ENCODE data around the gene RTCA.
"Not testable (repeated sequence)": the region's sequence is repeated elsewhere in the genome, so short reads cannot be mapped to it uniquely, and the experiment has no call there.

RTCA gene

DNA sequence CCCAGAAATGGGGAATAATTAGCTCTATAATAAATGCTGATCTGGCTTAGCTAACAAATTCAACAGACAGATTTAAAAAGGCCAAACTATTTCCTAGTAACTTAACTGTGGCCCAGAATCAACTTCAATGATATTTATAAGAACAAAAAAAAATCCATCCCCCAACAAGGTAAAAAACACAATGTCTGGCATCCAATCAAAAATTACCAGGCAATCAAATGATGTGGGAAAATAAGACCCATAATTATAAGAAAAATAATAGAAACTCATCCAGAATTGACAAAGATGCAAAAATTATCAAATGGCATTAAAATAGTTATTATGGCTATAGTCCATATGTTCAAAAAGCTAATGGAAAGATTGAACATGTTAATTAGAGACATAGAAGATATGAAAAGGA is 43.8 kb downstream of the RTCA start:
- Histone ChIP-seq H3K4me3 (ENCODE audit: low read depth in 1 of 2, low read length in 2 of 2) (no peak overlapping the region), H3K36me3 (ENCODE audit: insufficient read depth, low read length) (no peaks in the 10 kb centered on the region), H3K9ac (ENCODE audit: low read length) (no peak overlapping the region), H3K27me3 (ENCODE audit: control insufficient read depth in 1 of 2, insufficient read depth in 2 of 2, low read length in 2 of 2) (no peaks in the 10 kb centered on the region), H3K4me1 (ENCODE audit: insufficient read depth, low read length) (no peaks in the 10 kb centered on the region), H3K9me3 (ENCODE audit: low read length) (no peaks in the 10 kb centered on the region), H3K27ac (ENCODE audit: low read depth, low read length) (no peak overlapping the region)

DNA sequence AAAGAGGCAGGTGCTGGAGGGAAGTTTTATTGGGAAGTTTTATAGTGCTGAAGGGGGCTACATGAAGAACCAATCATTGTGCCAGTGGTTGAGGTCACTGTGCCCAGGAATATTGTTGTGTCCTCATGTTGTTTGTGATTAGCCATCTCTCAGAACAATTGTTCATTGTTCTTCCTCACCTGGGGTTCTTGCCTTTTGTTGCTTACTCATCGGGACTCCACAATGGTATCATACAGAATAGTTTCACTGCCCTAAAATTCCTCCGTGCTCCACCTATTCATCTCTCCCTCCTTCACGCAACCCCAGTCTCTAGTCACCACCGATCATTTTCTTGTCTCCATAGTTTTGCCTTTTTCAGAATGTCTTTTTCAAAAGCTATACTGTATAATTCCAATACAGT is 47.4 kb downstream of the RTCA start:
- Histone ChIP-seq H3K27me3 (ENCODE audit: control insufficient read depth in 1 of 2, insufficient read depth in 2 of 2, low read length in 2 of 2) (no peaks in the 10 kb centered on the region), H3K27ac (ENCODE audit: low read depth, low read length) (no peak overlapping the region), H3K4me1 (ENCODE audit: insufficient read depth, low read length) (no peaks in the 10 kb centered on the region), H3K36me3 (ENCODE audit: insufficient read depth, low read length) (no peaks in the 10 kb centered on the region), H3K9me3 (ENCODE audit: low read length) (no peaks in the 10 kb centered on the region), H3K9ac (ENCODE audit: low read length) (no peak overlapping the region), H3K4me3 (ENCODE audit: low read depth in 1 of 2, low read length in 2 of 2) (no peak overlapping the region)

DNA sequence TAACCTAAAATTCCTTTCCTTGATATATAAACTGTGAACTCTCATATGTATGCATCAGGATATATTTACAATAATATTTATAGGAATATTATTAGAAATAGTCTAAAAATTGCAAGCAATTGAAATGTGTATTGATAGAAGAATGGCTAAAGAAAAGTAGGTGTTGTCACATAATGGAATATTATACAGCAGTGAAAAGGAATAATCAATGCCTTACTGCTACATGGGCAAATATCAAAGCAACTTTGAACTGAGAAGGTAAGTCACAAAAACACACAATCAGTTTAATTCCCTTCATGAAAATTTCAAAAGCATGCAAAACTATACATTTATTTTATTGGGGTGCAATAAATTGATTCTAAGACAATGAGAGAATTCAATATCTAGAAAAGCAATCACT is 50.6 kb downstream of the RTCA start:
- H3K9me3 ChIP-seq (ENCODE audit: low read length), result peaks cover 5% of the 10 kb centered on the region
- H3K4me3 ChIP-seq (ENCODE audit: low read depth in 1 of 2, low read length in 2 of 2), result no peak overlapping the region
- H3K36me3 ChIP-seq (ENCODE audit: insufficient read depth, low read length), result no peaks in the 10 kb centered on the region
- no peak overlapping the region for H3K9ac ChIP-seq (ENCODE audit: low read length)
- H3K27me3 ChIP-seq (ENCODE audit: control insufficient read depth in 1 of 2, insufficient read depth in 2 of 2, low read length in 2 of 2), result no peaks in the 10 kb centered on the region
- H3K4me1 ChIP-seq (ENCODE audit: insufficient read depth, low read length), result no peaks in the 10 kb centered on the region
- H3K27ac ChIP-seq (ENCODE audit: low read depth, low read length), result no peak overlapping the region

DNA sequence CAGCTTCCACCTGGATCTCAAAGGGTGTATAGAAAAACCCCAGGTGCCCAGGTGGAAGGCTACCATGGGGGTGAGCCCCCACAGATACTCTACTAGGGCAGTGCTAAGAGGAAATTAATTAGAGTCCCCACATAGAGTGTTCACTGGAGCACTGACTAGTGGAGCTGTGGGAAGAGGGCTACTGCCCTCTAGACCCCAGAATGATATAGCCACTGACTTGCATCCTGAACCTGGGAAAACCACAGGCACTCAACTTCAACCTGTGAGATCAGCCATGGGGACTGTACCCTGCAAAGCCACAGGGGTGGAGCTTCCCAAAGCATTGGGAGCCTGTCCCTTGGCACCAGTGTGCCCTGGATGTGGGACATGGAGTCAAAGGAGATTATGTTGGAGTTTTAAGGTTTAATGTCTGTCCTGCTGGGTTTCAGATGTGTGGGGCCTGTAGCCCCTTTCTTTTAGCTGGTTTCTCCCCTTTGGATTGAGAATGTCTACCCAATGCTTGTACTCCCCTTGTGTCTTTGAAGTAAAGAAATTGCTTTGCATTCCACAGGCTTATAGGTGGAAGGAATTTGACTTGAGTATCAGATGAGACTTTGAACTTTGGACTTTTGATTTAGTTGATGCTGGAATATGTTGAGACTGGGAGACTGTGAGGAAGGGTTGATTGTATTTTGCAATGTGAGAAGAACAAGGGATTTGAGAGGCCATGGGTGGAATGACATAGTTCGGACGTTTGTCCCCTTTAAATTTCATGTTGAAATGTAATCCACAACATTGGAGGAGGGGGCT is 54.5 kb downstream of the RTCA start:
- H3K4me3 ChIP-seq (ENCODE audit: low read depth in 1 of 2, low read length in 2 of 2), result no peak overlapping the region
- no peak overlapping the region for H3K27ac ChIP-seq (ENCODE audit: low read depth, low read length)
- no peaks in the 10 kb centered on the region for H3K36me3 ChIP-seq (ENCODE audit: insufficient read depth, low read length)
- H3K4me1 ChIP-seq (ENCODE audit: insufficient read depth, low read length), result no peaks in the 10 kb centered on the region
- H3K9ac ChIP-seq (ENCODE audit: low read length), result no peak overlapping the region
- H3K27me3 ChIP-seq (ENCODE audit: control insufficient read depth in 1 of 2, insufficient read depth in 2 of 2, low read length in 2 of 2), result no peaks in the 10 kb centered on the region
- H3K9me3 ChIP-seq (ENCODE audit: low read length), result peaks cover 5% of the 10 kb centered on the region

- Histone ChIP-seq H3K27me3 (ENCODE audit: control insufficient read depth in 1 of 2, insufficient read depth in 2 of 2, low read length in 2 of 2) (no peaks in the 10 kb centered on the region), H3K9me3 (ENCODE audit: low read length) (peaks cover 5% of the 10 kb centered on the region), H3K4me3 (ENCODE audit: low read depth in 1 of 2, low read length in 2 of 2) (no peak overlapping the region), H3K9ac (ENCODE audit: low read length) (no peak overlapping the region), H3K27ac (ENCODE audit: low read depth, low read length) (no peak overlapping the region), H3K36me3 (ENCODE audit: insufficient read depth, low read length) (no peaks in the 10 kb centered on the region), H3K4me1 (ENCODE audit: insufficient read depth, low read length) (no peaks in the 10 kb centered on the region)
Observed at GRCh38 chr1:100321100-100321493, 55.1 kb downstream of the RTCA start.

- no peaks in the 10 kb centered on the region for H3K36me3 ChIP-seq (ENCODE audit: insufficient read depth, low read length)
- H3K4me3 ChIP-seq (ENCODE audit: low read depth in 1 of 2, low read length in 2 of 2), result no peak overlapping the region
- no peak overlapping the region for H3K27ac ChIP-seq (ENCODE audit: low read depth, low read length)
- no peaks in the 10 kb centered on the region for H3K27me3 ChIP-seq (ENCODE audit: control insufficient read depth in 1 of 2, insufficient read depth in 2 of 2, low read length in 2 of 2)
- H3K9ac ChIP-seq (ENCODE audit: low read length), result no peak overlapping the region
- H3K9me3 ChIP-seq (ENCODE audit: low read length), result peaks cover 5% of the 10 kb centered on the region
- no peaks in the 10 kb centered on the region for H3K4me1 ChIP-seq (ENCODE audit: insufficient read depth, low read length)
Observed at GRCh38 chr1:100321506-100321905, 55.5 kb downstream of the RTCA start.

- H3K36me3 ChIP-seq (ENCODE audit: insufficient read depth, low read length), result no peaks in the 10 kb centered on the region
- no peaks in the 10 kb centered on the region for H3K27me3 ChIP-seq (ENCODE audit: control insufficient read depth in 1 of 2, insufficient read depth in 2 of 2, low read length in 2 of 2)
- no peak overlapping the region for H3K27ac ChIP-seq (ENCODE audit: low read depth, low read length)
- no peak overlapping the region for H3K9ac ChIP-seq (ENCODE audit: low read length)
- H3K9me3 ChIP-seq (ENCODE audit: low read length), result peaks cover 5% of the 10 kb centered on the region
- H3K4me3 ChIP-seq (ENCODE audit: low read depth in 1 of 2, low read length in 2 of 2), result no peak overlapping the region
- H3K4me1 ChIP-seq (ENCODE audit: insufficient read depth, low read length), result no peaks in the 10 kb centered on the region
Observed at GRCh38 chr1:100322436-100323211, 56.6 kb downstream of the RTCA start.

- H3K27ac ChIP-seq (ENCODE audit: low read depth, low read length), result no peak overlapping the region
- H3K9ac ChIP-seq (ENCODE audit: low read length), result no peak overlapping the region
- H3K27me3 ChIP-seq (ENCODE audit: control insufficient read depth in 1 of 2, insufficient read depth in 2 of 2, low read length in 2 of 2), result no peaks in the 10 kb centered on the region
Observed at GRCh38 chr1:100323419-100324106, 57.5 kb downstream of the RTCA start.

DNA sequence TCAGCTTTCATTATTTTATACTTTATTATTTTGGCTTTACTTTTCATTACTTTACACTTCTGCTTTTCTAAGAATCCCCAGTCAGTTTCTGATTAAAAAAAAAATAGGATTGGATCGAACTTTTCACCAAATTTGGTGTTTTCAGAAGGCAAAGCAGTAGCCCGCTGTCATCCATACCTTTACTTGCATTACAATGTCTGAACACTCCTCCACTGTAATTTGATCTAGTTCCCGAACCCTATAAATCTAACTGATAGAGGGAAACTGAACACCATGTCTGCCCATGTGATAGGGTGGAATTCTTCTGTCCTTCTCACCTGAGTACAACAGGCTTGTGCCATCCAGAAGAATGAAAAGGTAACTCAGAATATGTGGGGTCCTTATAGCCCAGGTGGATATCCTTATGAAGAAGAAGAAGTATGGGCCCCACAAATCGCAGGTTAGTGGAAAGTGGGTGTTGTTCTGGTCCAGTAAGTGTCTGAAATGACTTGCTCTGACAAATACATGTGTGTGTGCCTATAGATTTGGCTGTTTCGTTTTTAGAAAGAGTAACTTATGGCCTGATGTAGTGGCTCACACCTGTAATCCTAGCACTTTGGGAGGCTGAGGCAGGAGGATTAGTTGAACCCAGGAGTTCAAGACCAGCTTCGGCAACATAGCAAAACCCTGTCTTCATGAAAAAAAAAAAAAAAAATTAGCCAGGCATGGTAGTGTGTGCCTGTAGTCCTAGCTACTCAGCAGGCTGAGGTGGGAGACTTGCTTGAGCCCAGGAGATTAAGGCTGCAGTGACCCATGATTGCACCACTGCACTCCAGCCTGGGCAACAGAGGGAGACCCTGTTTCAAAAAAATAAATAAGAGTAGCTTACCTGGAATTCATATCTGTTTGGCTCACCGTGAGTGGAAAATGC is 59.7 kb downstream of the RTCA start:
- Histone ChIP-seq H3K9me3 (ENCODE audit: low read length) (no peaks in the 10 kb centered on the region), H3K27me3 (ENCODE audit: control insufficient read depth in 1 of 2, insufficient read depth in 2 of 2, low read length in 2 of 2) (no peaks in the 10 kb centered on the region), H3K36me3 (ENCODE audit: insufficient read depth, low read length) (no peaks in the 10 kb centered on the region), H3K27ac (ENCODE audit: low read depth, low read length) (no peak overlapping the region), H3K4me1 (ENCODE audit: insufficient read depth, low read length) (no peaks in the 10 kb centered on the region), H3K4me3 (ENCODE audit: low read depth in 1 of 2, low read length in 2 of 2) (no peak overlapping the region), H3K9ac (ENCODE audit: low read length) (no peak overlapping the region)

More at GRCh38 chr1:100323419-100324106, 57.5 kb downstream of the RTCA start:
- no peak overlapping the region for H3K4me3 ChIP-seq (ENCODE audit: low read depth in 1 of 2, low read length in 2 of 2)
- peaks cover 5% of the 10 kb centered on the region for H3K9me3 ChIP-seq (ENCODE audit: low read length)
- H3K36me3 ChIP-seq (ENCODE audit: insufficient read depth, low read length), result no peaks in the 10 kb centered on the region
- no peaks in the 10 kb centered on the region for H3K4me1 ChIP-seq (ENCODE audit: insufficient read depth, low read length)

DNA sequence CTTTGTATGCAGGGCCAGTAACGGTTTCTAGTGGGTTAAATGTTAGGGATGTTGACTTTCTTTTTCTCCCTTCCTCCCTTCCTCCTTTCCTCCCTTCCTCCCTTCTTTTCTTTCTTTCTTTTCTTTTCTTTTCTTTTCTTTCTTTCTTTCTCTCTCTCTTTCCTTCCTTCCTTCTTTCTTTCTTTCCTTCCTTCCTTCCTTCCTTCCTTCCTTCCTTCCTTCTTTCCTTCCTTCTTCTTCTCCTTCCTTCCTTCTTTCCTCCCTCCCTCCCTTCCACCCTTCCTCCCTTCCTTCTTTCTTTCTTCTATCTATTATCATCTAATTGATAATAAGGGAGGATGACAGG is 60.3 kb downstream of the RTCA start:
- H3K36me3 ChIP-seq (ENCODE audit: insufficient read depth, low read length); H3K4me1 ChIP-seq (ENCODE audit: insufficient read depth, low read length); H3K9ac ChIP-seq (ENCODE audit: low read length); H3K9me3 ChIP-seq (ENCODE audit: low read length); H3K4me3 ChIP-seq (ENCODE audit: low read depth in 1 of 2, low read length in 2 of 2); H3K27me3 ChIP-seq (ENCODE audit: control insufficient read depth in 1 of 2, insufficient read depth in 2 of 2, low read length in 2 of 2); H3K27ac ChIP-seq (ENCODE audit: low read depth, low read length): not testable (repeated sequence)

- Histone ChIP-seq H3K27me3 (ENCODE audit: control insufficient read depth in 1 of 2, insufficient read depth in 2 of 2, low read length in 2 of 2) (no peaks in the 10 kb centered on the region), H3K9ac (ENCODE audit: low read length) (no peak overlapping the region), H3K27ac (ENCODE audit: low read depth, low read length) (no peak overlapping the region), H3K4me3 (ENCODE audit: low read depth in 1 of 2, low read length in 2 of 2) (no peak overlapping the region), H3K4me1 (ENCODE audit: insufficient read depth, low read length) (no peaks in the 10 kb centered on the region), H3K9me3 (ENCODE audit: low read length) (no peaks in the 10 kb centered on the region), H3K36me3 (ENCODE audit: insufficient read depth, low read length) (no peaks in the 10 kb centered on the region)
Observed at GRCh38 chr1:100328133-100328532, 62.1 kb downstream of the RTCA start.
